CD4-positive, alpha-beta memory T cell (primary cell): ENCODE results near the gene POLR2A. TPM values are rescaled to one million over a fixed set of nuclear protein-coding genes. Genes with fewer than 3 reads are reported as not detected.

Experiments used
- CTCF ChIA-PET: fragments of 350-600 bp; sonication (Branson Sonifier 250); formaldehyde crosslinking; loops from one replicate; lab custom pipeline; 2021; ENCODE audit warnings: inconsistent platforms; ENCODE audit not compliant: partially characterized antibody; lab: Charles Lee
- POLR2A ChIA-PET: fragments of 350-600 bp; sonication (Branson Sonifier 250); formaldehyde crosslinking; loops from one replicate; lab custom pipeline; 2021; ENCODE audit not compliant: partially characterized antibody; lab: Charles Lee
- DNase-seq, 5 donors: peaks; one replicate each; pipeline versions ENCODE4 v3.0.0 to v3.0.0-alpha.2; 2020 to 2022; ENCODE audit warnings: mixed read lengths in 1 of 5
- H3K27ac ChIP-seq: one replicate; pipeline ENCODE4 v1.7.0; 2013; ENCODE audit warnings: low read depth, low read length
- H3K27me3 ChIP-seq: 2 replicates; pipeline ENCODE4 v1.7.0; 2013; ENCODE audit warnings: mild to moderate bottlenecking, low read length, moderate library complexity; ENCODE audit not compliant: insufficient read depth
- H3K36me3 ChIP-seq: 2 replicates; pipeline ENCODE4 v1.7.0; 2013; ENCODE audit warnings: mild to moderate bottlenecking, low read length, moderate library complexity; ENCODE audit not compliant: insufficient read depth
- H3K4me1 ChIP-seq: 2 replicates; pipeline ENCODE4 v1.7.0; 2013; ENCODE audit warnings: mild to moderate bottlenecking, low read length, moderate library complexity; ENCODE audit not compliant: insufficient read depth
- H3K4me3 ChIP-seq, 2 donors: one replicate each; pipeline ENCODE4 v1.7.0; 2013; ENCODE audit warnings: low read length in 2 of 2, mild to moderate bottlenecking in 1 of 2
- H3K9me3 ChIP-seq, 2 donors: one replicate each; pipeline ENCODE4 v1.7.0; 2013; ENCODE audit warnings: low read length in 2 of 2, control low read depth in 1 of 2; ENCODE audit not compliant: control insufficient read depth in 1 of 2
- H3K27ac Mint-ChIP-seq, 7 donors: one replicate each; pipeline ENCODE4 v1.8.0; 2020 to 2021; ENCODE audit warnings: mixed read lengths in 7 of 7, mild to moderate bottlenecking in 6 of 7, inconsistent platforms in 3 of 7, moderate library complexity in 3 of 7
- H3K27me3 Mint-ChIP-seq, 2 donors: one replicate each; pipeline ENCODE4 v1.8.0; 2020 to 2021; ENCODE audit warnings: mixed read lengths in 2 of 2
- H3K36me3 Mint-ChIP-seq, 2 donors: one replicate each; pipeline ENCODE4 v1.8.0; 2020 to 2021; ENCODE audit warnings: mixed read lengths in 2 of 2, inconsistent platforms in 1 of 2, mild to moderate bottlenecking in 1 of 2
- H3K4me1 Mint-ChIP-seq, 4 donors: one replicate each; pipeline ENCODE4 v1.8.0; 2020 to 2021; ENCODE audit warnings: mixed read lengths in 4 of 4, mild to moderate bottlenecking in 1 of 4
- H3K4me3 Mint-ChIP-seq, 8 donors: one replicate each; pipeline ENCODE4 v1.8.0; 2020 to 2021; ENCODE audit warnings: mixed read lengths in 8 of 8, mild to moderate bottlenecking in 7 of 8, moderate library complexity in 6 of 8, inconsistent platforms in 3 of 8
- H3K9me3 Mint-ChIP-seq, 8 donors: one replicate each; pipeline ENCODE4 v1.8.0; 2020 to 2021; ENCODE audit warnings: mixed read lengths in 8 of 8, mild to moderate bottlenecking in 5 of 8, inconsistent platforms in 3 of 8, moderate library complexity in 1 of 8
- intact Hi-C: fragments of 100-400 bp; cut with micrococcal nuclease; formaldehyde crosslinking; loops from one replicate; pipeline ENCODE4 v1.15.1; 2023
- polyA plus RNA-seq, 2 donors: library from polyadenylated mRNA; unstranded; fragments of 300-500 nt; fragmentation: Illumina TruSeq; gene quantifications; one replicate each; pipeline ENCODE4 v1.2.3, GENCODE V29; 2021
- total RNA-seq, 2 experiments: library from RNA; stranded (reverse); gene quantifications; one replicate each; pipeline ENCODE4 v1.2.3, GENCODE V29; 2021

Gene POLR2A
- total and polyA plus RNA-seq, 4 experiments from 2014 or later, result 8.6 to 191 (median 127) TPM

GRCh38 chr17:7544911-7545310 lies 60.7 kb downstream of the POLR2A start:
- ChIA-PET CTCF (interaction anchor here (1.0 to 1.1 kb wide), 2 partner anchors 16 to 31 kb away, joined by 3 to 4 read pairs; no protein-coding TSS in a partner anchor), POLR2A (no interaction called here)
- H3K27me3 ChIP-seq, result no peaks in the 10 kb centered on the region
- peaks cover 9 to 14% (median 13%) of the 10 kb centered on the region in 4 donors for H3K4me1 Mint-ChIP-seq
- peaks cover 10% of the 10 kb centered on the region for H3K4me1 ChIP-seq
- no peaks in the 10 kb centered on the region for H3K9me3 Mint-ChIP-seq
- no peak overlapping the region for H3K4me3 Mint-ChIP-seq
- H3K36me3 Mint-ChIP-seq, result peaks cover 0 to 3% of the 10 kb centered on the region in 2 donors
- intact Hi-C loops, result no loop called here
- peaks cover 0 to 2% of the 10 kb centered on the region in 2 donors for H3K27me3 Mint-ChIP-seq
- no peaks in the 10 kb centered on the region for H3K36me3 ChIP-seq
- H3K4me3 ChIP-seq, result no peak overlapping the region
- H3K27ac ChIP-seq, result no peak overlapping the region
- no peak for DNase-seq
- no peaks in the 10 kb centered on the region for H3K9me3 ChIP-seq
- no peak overlapping the region for H3K27ac Mint-ChIP-seq

- Mint-ChIP-seq H3K4me1 (peaks cover 30 to 52% (median 43%) of the 10 kb centered on the region in 4 donors), H3K4me3 (peak within 1 kb of the TSS; percentile 88 to 96 (median 92)), H3K36me3 (peaks cover 13 to 14% of the 10 kb centered on the region in 2 donors), H3K27ac (peak within 1 kb of the TSS; percentile 81 to 96 (median 94)), H3K9me3 (peaks cover 0 to 1% (median 0%) of the 10 kb centered on the region in 8 donors), H3K27me3 (no peaks in the 10 kb centered on the region)
- Histone ChIP-seq H3K27ac (peak within 1 kb of the TSS; percentile 79), H3K4me3 (peak within 1 kb of the TSS; percentile 72 to 82), H3K9me3 (no peaks in the 10 kb centered on the region), H3K27me3 (no peaks in the 10 kb centered on the region), H3K36me3 (no peaks in the 10 kb centered on the region), H3K4me1 (peaks cover 37% of the 10 kb centered on the region)
- ChIA-PET POLR2A (interaction anchor here (1.1 to 5.3 kb wide), 12 partner anchors 12 to 219 kb away, joined by 3 to 56 read pairs (median 13); partner anchors contain the start of genes MPDU1, NEURL4, POLR2A and SAT2), CTCF (interaction anchor here (0.8 to 4.4 kb wide), 7 partner anchors 12 to 193 kb away, joined by 3 to 44 read pairs (median 5); partner anchors contain the start of gene SENP3)
- peak; percentile 38 to 64 (median 42) for DNase-seq
- intact Hi-C loops, result loop anchor here (1.0 to 2.0 kb wide), 3 partner anchors 24 to 111 kb away; partner anchors contain the start of gene POLR2A
Measured at GRCh38 chr17:7548585-7549400, 64.6 kb downstream of the POLR2A start, which contains the start of gene TNFSF12. Gene TNFSF12, plus strand, starts transcription at chr17:7549058. Its CDS starts 96 bp downstream, at chr17:7549154.

Other genes with a start within 250 kb of the POLR2A start
Only the 30 nearest of the 40 such genes appear.
- not detected for gene SLC2A4, start 202.6 kb upstream of the POLR2A start, total RNA-seq
- not detected for gene SLC2A4, start 202.6 kb upstream of the POLR2A start, polyA plus RNA-seq
- gene YBX2, start 189.7 kb upstream of the POLR2A start, total RNA-seq, result under 1 TPM; 0.26 to 0.39 TPM
- gene YBX2, start 189.7 kb upstream of the POLR2A start, polyA plus RNA-seq, result not detected
- 100 to 1,000 TPM; 240 to 244 TPM for gene EIF5A, start 176.7 kb upstream of the POLR2A start, total RNA-seq
- gene EIF5A, start 176.7 kb upstream of the POLR2A start, polyA plus RNA-seq, result 100 to 1,000 TPM; 230 to 850 TPM
- 100 to 1,000 TPM; 127 to 132 TPM for gene GPS2, start 169.0 kb upstream of the POLR2A start, total RNA-seq
- gene GPS2, start 169.0 kb upstream of the POLR2A start, polyA plus RNA-seq, result 100 to 1,000 TPM; 101 to 120 TPM
- 10 to 100 TPM; 73.8 to 81.6 TPM for gene NEURL4, start 155.0 kb upstream of the POLR2A start, total RNA-seq
- gene NEURL4, start 155.0 kb upstream of the POLR2A start, polyA plus RNA-seq, result 1 to 10 TPM in 1 of 2 donors, under 1 TPM in 1; 0.97 to 2.4 TPM
- gene ACAP1, start 147.8 kb upstream of the POLR2A start, total RNA-seq, result 100 to 1,000 TPM; 507 to 516 TPM
- gene ACAP1, start 147.8 kb upstream of the POLR2A start, polyA plus RNA-seq, result 100 to 1,000 TPM; 261 to 264 TPM
- gene KCTD11, start 132.2 kb upstream of the POLR2A start, total RNA-seq, result 1 to 10 TPM; 3.5 to 4.3 TPM
- 1 to 10 TPM in 1 of 2 donors, under 1 TPM in 1; 0.33 to 1.8 TPM for gene KCTD11, start 132.2 kb upstream of the POLR2A start, polyA plus RNA-seq
- gene TMEM95, start 129.2 kb upstream of the POLR2A start, total RNA-seq, result not detected
- not detected for gene TMEM95, start 129.2 kb upstream of the POLR2A start, polyA plus RNA-seq
- 10 to 100 TPM; 13.8 to 15.9 TPM for gene TNK1, start 103.3 kb upstream of the POLR2A start, total RNA-seq
- 1 to 10 TPM; 1.7 to 2.1 TPM for gene TNK1, start 103.3 kb upstream of the POLR2A start, polyA plus RNA-seq
- gene PLSCR3, start 89.8 kb upstream of the POLR2A start, total RNA-seq, result 10 to 100 TPM; 90.3 to 91.9 TPM
- gene PLSCR3, start 89.8 kb upstream of the POLR2A start, polyA plus RNA-seq, result 100 to 1,000 TPM; 174 to 242 TPM
- 10 to 100 TPM; 35.4 to 38.3 TPM for gene TMEM256, start 80.3 kb upstream of the POLR2A start, total RNA-seq
- gene TMEM256, start 80.3 kb upstream of the POLR2A start, polyA plus RNA-seq, result 10 to 100 TPM; 49.9 to 51.1 TPM
- gene NLGN2, start 76.5 kb upstream of the POLR2A start, total RNA-seq, result 1 to 10 TPM; 8.8 to 9.8 TPM
- under 1 TPM in 1 of 2 donors, not detected in 1; 0.08 TPM for gene NLGN2, start 76.5 kb upstream of the POLR2A start, polyA plus RNA-seq
- not detected for gene SPEM1, start 64.0 kb upstream of the POLR2A start, total RNA-seq
- not detected for gene SPEM1, start 64.0 kb upstream of the POLR2A start, polyA plus RNA-seq
- not detected for gene SPEM2, start 58.8 kb upstream of the POLR2A start, total RNA-seq
- not detected for gene SPEM2, start 58.8 kb upstream of the POLR2A start, polyA plus RNA-seq
- gene SPEM3, start 55.5 kb upstream of the POLR2A start, total RNA-seq, result not detected
- not detected for gene SPEM3, start 55.5 kb upstream of the POLR2A start, polyA plus RNA-seq
- gene TMEM102, start 48.9 kb upstream of the POLR2A start, total RNA-seq, result 10 to 100 TPM; 20.8 to 21.8 TPM
- gene TMEM102, start 48.9 kb upstream of the POLR2A start, polyA plus RNA-seq, result 10 to 100 TPM; 14.6 to 29.2 TPM
- gene FGF11, start 44.9 kb upstream of the POLR2A start, total RNA-seq, result 1 to 10 TPM; 2.7 to 3.3 TPM
- gene FGF11, start 44.9 kb upstream of the POLR2A start, polyA plus RNA-seq, result under 1 TPM in 1 of 2 donors, not detected in 1; 0.14 TPM
- gene CHRNB1, start 39.3 kb upstream of the POLR2A start, total RNA-seq, result 1 to 10 TPM; 9.1 to 9.5 TPM
- 10 to 100 TPM; 24.1 to 29.2 TPM for gene CHRNB1, start 39.3 kb upstream of the POLR2A start, polyA plus RNA-seq
- 10 to 100 TPM; 75.2 to 75.7 TPM for gene ZBTB4, start 4.7 kb upstream of the POLR2A start, total RNA-seq
- gene ZBTB4, start 4.7 kb upstream of the POLR2A start, polyA plus RNA-seq, result 10 to 100 TPM in 1 of 2 donors, 1 to 10 TPM in 1; 4.6 to 21.2 TPM
- not detected for gene SLC35G6, start 2.9 kb upstream of the POLR2A start, total RNA-seq
- not detected for gene SLC35G6, start 2.9 kb upstream of the POLR2A start, polyA plus RNA-seq
- gene TNFSF12, start 64.7 kb downstream of the POLR2A start, total RNA-seq, result 10 to 100 TPM; 45.1 to 52.2 TPM
- 10 to 100 TPM; 45.8 to 72.8 TPM for gene TNFSF12, start 64.7 kb downstream of the POLR2A start, polyA plus RNA-seq
- gene TNFSF13, start 74.4 kb downstream of the POLR2A start, total RNA-seq, result 1 to 10 TPM; 2.9 to 3.8 TPM
- under 1 TPM in 1 of 2 donors, not detected in 1; 0.68 TPM for gene TNFSF13, start 74.4 kb downstream of the POLR2A start, polyA plus RNA-seq
- 10 to 100 TPM; 37.7 to 40.1 TPM for gene SENP3, start 77.6 kb downstream of the POLR2A start, total RNA-seq
- 10 to 100 TPM; 13.1 to 15.5 TPM for gene SENP3, start 77.6 kb downstream of the POLR2A start, polyA plus RNA-seq
- gene CD68, start 95.3 kb downstream of the POLR2A start, total RNA-seq, result 10 to 100 TPM; 19.8 to 20.9 TPM
- under 1 TPM in 1 of 2 donors, not detected in 1; 0.59 TPM for gene CD68, start 95.3 kb downstream of the POLR2A start, polyA plus RNA-seq
- 10 to 100 TPM; 23.8 to 25.0 TPM for gene MPDU1, start 99.5 kb downstream of the POLR2A start, total RNA-seq
- gene MPDU1, start 99.5 kb downstream of the POLR2A start, polyA plus RNA-seq, result 10 to 100 TPM; 41.7 to 50.1 TPM
- gene SOX15, start 105.7 kb downstream of the POLR2A start, total RNA-seq, result 1 to 10 TPM; 1.0 to 1.1 TPM
- not detected for gene SOX15, start 105.7 kb downstream of the POLR2A start, polyA plus RNA-seq
- 10 to 100 TPM; 44.1 to 46.6 TPM for gene FXR2, start 130.5 kb downstream of the POLR2A start, total RNA-seq
- gene FXR2, start 130.5 kb downstream of the POLR2A start, polyA plus RNA-seq, result 10 to 100 TPM in 1 of 2 donors, 1 to 10 TPM in 1; 9.2 to 18.6 TPM
- 10 to 100 TPM; 65.8 to 76.9 TPM for gene SAT2, start 143.5 kb downstream of the POLR2A start, total RNA-seq
- gene SAT2, start 143.5 kb downstream of the POLR2A start, polyA plus RNA-seq, result 10 to 100 TPM; 27.0 to 50.8 TPM
- gene SHBG, start 145.8 kb downstream of the POLR2A start, total RNA-seq, result not detected
- gene SHBG, start 145.8 kb downstream of the POLR2A start, polyA plus RNA-seq, result not detected
- gene ATP1B2, start 166.6 kb downstream of the POLR2A start, total RNA-seq, result under 1 TPM; 0.22 to 0.52 TPM
- not detected for gene ATP1B2, start 166.6 kb downstream of the POLR2A start, polyA plus RNA-seq